Liver (tissue), 9 donors: ENCODE measurements around the gene ZDHHC19. TPM values are rescaled to one million over a fixed set of nuclear protein-coding genes. Genes with fewer than 3 reads are reported as not detected.

Experiments
- DNase-seq: peaks from one replicate; pipeline ENCODE4 v3.0.0-alpha.2; 2017; ENCODE audit warnings: low spot score
- H3K27ac ChIP-seq, 2 donors: one replicate each; pipeline ENCODE4 v1.7.0; 2013; ENCODE audit warnings: inconsistent platforms in 2 of 2, low read length in 2 of 2, control low read depth in 1 of 2, low read depth in 1 of 2, mild to moderate bottlenecking in 1 of 2
- H3K27me3 ChIP-seq, 4 donors: one replicate each; pipeline versions ENCODE4 v1.6.1 to v1.7.0; 2013; ENCODE audit warnings: low read length in 3 of 4, inconsistent platforms in 1 of 4, mild to moderate bottlenecking in 1 of 4, moderate library complexity in 1 of 4; ENCODE audit not compliant: control insufficient read depth in 4 of 4, insufficient read depth in 4 of 4
- H3K36me3 ChIP-seq, 4 donors: one replicate each; pipeline versions ENCODE4 v1.6.1 to v1.7.0; 2013; ENCODE audit warnings: low read length in 3 of 4, mild to moderate bottlenecking in 3 of 4, low read depth in 1 of 4, moderate library complexity in 1 of 4; ENCODE audit not compliant: control insufficient read depth in 4 of 4, insufficient read depth in 3 of 4
- H3K4me1 ChIP-seq, 4 donors: one replicate each; pipeline versions ENCODE4 v1.6.1 to v1.7.0; 2013; ENCODE audit warnings: low read length in 3 of 4, mild to moderate bottlenecking in 3 of 4, moderate library complexity in 1 of 4; ENCODE audit not compliant: control insufficient read depth in 4 of 4, insufficient read depth in 4 of 4
- H3K4me3 ChIP-seq, 3 donors: one replicate each; pipeline versions ENCODE4 v1.6.1 to v1.7.0; 2013; ENCODE audit warnings: low read length in 3 of 3, control low read depth in 1 of 3, low read depth in 1 of 3, mild to moderate bottlenecking in 1 of 3
- H3K9ac ChIP-seq, 2 donors: one replicate each; pipeline ENCODE4 v1.7.0; 2013; ENCODE audit warnings: low read length in 2 of 2, mild to moderate bottlenecking in 2 of 2, moderate library complexity in 2 of 2, control low read depth in 1 of 2, low read depth in 1 of 2
- H3K9me3 ChIP-seq, 4 donors: one replicate each; pipeline versions ENCODE4 v1.6.1 to v1.7.0; 2013; ENCODE audit warnings: low read length in 3 of 4; ENCODE audit not compliant: control insufficient read depth in 4 of 4
- ATF3 ChIP-seq: IDR thresholded peaks from 2 replicates; pipeline ENCODE4 v1.6.1; 2016; ENCODE audit warnings: antibody characterized with exemption
- EGR1 ChIP-seq, 2 donors: IDR thresholded peaks; 2 replicates each; pipeline ENCODE4 v1.6.1; 2016 to 2018; ENCODE audit warnings: antibody characterized with exemption in 2 of 2, low read depth in 2 of 2
- FOXA1 ChIP-seq: IDR thresholded peaks from 2 replicates; pipeline ENCODE4 v1.6.1; 2016; ENCODE audit warnings: antibody characterized with exemption
- GABPA ChIP-seq, 2 donors: IDR thresholded peaks in 1 of 2; conservative IDR thresholded peaks in 1 of 2; 2 replicates each; pipeline ENCODE4 v1.6.1; 2016; ENCODE audit warnings: antibody characterized with exemption in 2 of 2, mild to moderate bottlenecking in 1 of 2, moderate library complexity in 1 of 2
- HNF4A ChIP-seq, 2 donors: conservative IDR thresholded peaks; 2 replicates each; pipeline ENCODE4 v1.6.1; 2016; ENCODE audit warnings: antibody characterized with exemption in 2 of 2, mild to moderate bottlenecking in 2 of 2
- HNF4G ChIP-seq: IDR thresholded peaks from 2 replicates; pipeline ENCODE4 v1.6.1; 2016; ENCODE audit warnings: antibody characterized with exemption
- JUND ChIP-seq, 2 donors: IDR thresholded peaks; 2 replicates each; pipeline ENCODE4 v1.6.1; 2016; ENCODE audit warnings: antibody characterized with exemption in 2 of 2
- NR2F2 ChIP-seq: IDR thresholded peaks from 2 replicates; pipeline ENCODE4 v1.6.1; 2016; ENCODE audit warnings: antibody characterized with exemption
- RAD21 ChIP-seq, 2 donors: IDR thresholded peaks; 2 replicates each; pipeline ENCODE4 v1.6.1; 2016; ENCODE audit warnings: antibody characterized with exemption in 2 of 2, mild to moderate bottlenecking in 2 of 2
- RXRA ChIP-seq, 2 donors: IDR thresholded peaks; 2 replicates each; pipeline ENCODE4 v1.6.1; 2017 to 2018; ENCODE audit warnings: antibody characterized with exemption in 2 of 2, mild to moderate bottlenecking in 1 of 2
- SP1 ChIP-seq: IDR thresholded peaks from 2 replicates; pipeline ENCODE4 v1.6.1; 2018; ENCODE audit warnings: antibody characterized with exemption, mild to moderate bottlenecking
- TAF1 ChIP-seq: conservative IDR thresholded peaks from 2 replicates; pipeline ENCODE4 v1.6.1; 2016; ENCODE audit warnings: antibody characterized with exemption, mild to moderate bottlenecking
- YY1 ChIP-seq: IDR thresholded peaks from 2 replicates; pipeline ENCODE4 v1.6.1; 2016; ENCODE audit warnings: antibody characterized with exemption, mild to moderate bottlenecking
- ZBTB33 ChIP-seq: IDR thresholded peaks from 2 replicates; pipeline ENCODE4 v1.6.1; 2016; ENCODE audit warnings: antibody characterized with exemption
- WGBS: extraction: QIAGEN DNeasy Blood & Tissue Kit; methylation state at CpG from one replicate; pipeline ENCODE4 v1.1.7; 2013; 5-methylcytosine and 5-hydroxymethylcytosine counted together
- polyA plus RNA-seq, 2 donors: library from polyadenylated mRNA; stranded (reverse) in 1 of 2; unstranded in 1 of 2; fragments of 200-250 nt in 1 of 2; fragments of >200 nt in 1 of 2; fragmentation: Nextera tagmentation in 1 of 2; extraction: Ambion mirVana in 1 of 2; gene quantifications; one replicate each; pipeline versions ENCODE4 v1.2.1 to v1.2.3, GENCODE V29; 2013 to 2015
- total RNA-seq, 2 donors: library from RNA; depleted of rRNA; stranded (reverse); fragments of >200 nt; gene quantifications; one replicate each; pipeline ENCODE4 v1.2.3, GENCODE V29; 2014
- TF ChIP-seq, protein P1 (sequence below): IDR thresholded peaks from 2 replicates; pipeline ENCODE4 v1.6.1; 2016; ENCODE audit warnings: antibody characterized with exemption, mild to moderate bottlenecking
- donor health status: healthy.
- donor health status: healthy.
- donor health status: healthy.
- donor health status: healthy.
- donor health status: healthy.

The ZDHHC19 gene
- total and polyA plus RNA-seq, 4 donors: 0.42 to 1.5 (median 0.81) TPM

DNA sequence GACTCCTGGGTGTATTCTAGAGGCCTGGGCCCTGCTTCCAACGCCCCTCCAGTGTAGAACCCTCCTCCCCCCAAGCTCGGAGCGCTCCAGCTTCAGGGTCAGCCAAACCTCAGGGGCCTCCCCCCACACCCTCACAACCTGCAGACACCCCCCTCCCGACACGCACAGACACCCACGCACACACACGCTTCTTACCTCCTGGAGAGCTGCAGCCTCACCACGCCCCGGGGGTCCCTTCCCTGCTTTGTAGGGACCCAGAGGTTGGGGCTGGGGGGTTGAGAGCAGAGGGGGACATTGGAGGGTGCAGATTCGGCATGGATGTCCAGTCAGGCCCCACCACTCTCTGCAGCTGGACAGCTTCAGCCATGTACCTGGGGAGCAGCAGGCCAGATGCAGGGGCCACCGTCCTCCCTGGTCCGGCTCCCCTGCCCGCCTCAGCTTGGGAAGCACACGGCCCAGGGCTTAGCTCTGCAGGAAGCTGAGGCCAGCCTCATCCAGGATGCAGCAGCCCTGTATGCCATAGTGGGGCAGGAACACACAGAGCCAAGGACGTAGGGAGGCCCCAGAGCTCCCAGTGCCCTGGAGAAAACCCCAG, 13.0 kb downstream of the ZDHHC19 start (continued):
- TF ChIP-seq ZBTB33 (no peak), YY1 (no peak), HNF4A (conservative IDR thresholded peaks at IDR 0.05) (no peak), ATF3 (no peak), JUND (IDR thresholded peaks at IDR 0.05) (no peak), GABPA (IDR thresholded peaks at IDR 0.05 in 1 of 2, conservative IDR thresholded peaks at IDR 0.05 in 1 of 2) (no peak), EGR1 (IDR thresholded peaks at IDR 0.05; ENCODE audit: low read depth in 2 of 2) (no peak), HNF4G (no peak), TAF1 (no peak), RXRA (IDR thresholded peaks at IDR 0.05) (no peak), RAD21 (IDR thresholded peaks at IDR 0.05) (no peak)

GRCh38 chr3:196197524-196197923, 13.7 kb downstream of the ZDHHC19 start:
- H3K4me3 ChIP-seq: no peak overlapping the region
- no peaks in the 10 kb centered on the region for H3K36me3 ChIP-seq
- WGBS: 90% methylated on average over 17 of the region's 17 CpGs
- H3K4me1 ChIP-seq: peaks cover 5 to 16% (median 9%) of the 10 kb centered on the region in 4 donors
- H3K9ac ChIP-seq: no peak overlapping the region
- H3K27me3 ChIP-seq: no peaks in the 10 kb centered on the region
- TF ChIP-seq TAF1 (no peak), HNF4G (no peak)
- DNase-seq: no peak
- H3K27ac ChIP-seq: no peak overlapping the region
- no peaks in the 10 kb centered on the region for H3K9me3 ChIP-seq

DNA sequence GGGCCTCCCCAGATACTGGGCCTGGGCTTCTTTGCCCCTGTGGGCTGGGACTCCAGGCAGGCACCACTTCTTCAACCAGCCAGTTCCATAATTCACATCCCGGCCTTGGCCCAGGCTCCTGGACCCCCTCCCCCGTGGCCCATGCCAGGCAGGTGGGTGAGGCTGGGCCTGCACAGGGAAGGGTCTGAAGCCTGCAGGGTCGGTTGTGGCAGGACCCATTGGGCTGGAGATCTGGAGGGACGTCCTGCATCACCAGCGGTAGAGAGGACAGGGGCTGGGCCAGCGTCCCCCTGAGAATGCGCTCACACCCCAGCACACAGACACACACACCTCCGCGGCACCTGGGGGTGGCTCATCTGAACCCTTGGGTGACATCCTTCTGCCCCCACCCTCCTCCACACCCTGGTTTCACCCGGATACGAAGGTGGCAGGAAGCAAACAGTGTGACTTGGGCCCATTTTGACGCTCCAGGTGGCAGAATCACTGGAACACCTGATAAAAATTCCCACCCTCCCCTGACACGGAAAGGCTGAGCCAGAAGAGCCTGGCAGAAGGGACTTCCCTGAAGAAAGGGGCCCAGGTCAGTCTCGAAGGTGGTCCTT, 15.4 kb downstream of the ZDHHC19 start:
- Histone ChIP-seq H3K4me3 (no peak overlapping the region), H3K36me3 (no peaks in the 10 kb centered on the region), H3K27me3 (no peaks in the 10 kb centered on the region), H3K4me1 (peaks cover 5 to 19% (median 10%) of the 10 kb centered on the region in 4 donors), H3K9me3 (no peaks in the 10 kb centered on the region), H3K27ac (no peak overlapping the region), H3K9ac (no peak overlapping the region)
- TF ChIP-seq FOXA1 (no peak), NR2F2 (no peak), YY1 (no peak), HNF4A (conservative IDR thresholded peaks at IDR 0.05) (no peak), TAF1 (no peak), ATF3 (no peak), HNF4G (no peak), RXRA (IDR thresholded peaks at IDR 0.05) (no peak), SP1 (no peak)
- TF ChIP-seq, protein P1, sequence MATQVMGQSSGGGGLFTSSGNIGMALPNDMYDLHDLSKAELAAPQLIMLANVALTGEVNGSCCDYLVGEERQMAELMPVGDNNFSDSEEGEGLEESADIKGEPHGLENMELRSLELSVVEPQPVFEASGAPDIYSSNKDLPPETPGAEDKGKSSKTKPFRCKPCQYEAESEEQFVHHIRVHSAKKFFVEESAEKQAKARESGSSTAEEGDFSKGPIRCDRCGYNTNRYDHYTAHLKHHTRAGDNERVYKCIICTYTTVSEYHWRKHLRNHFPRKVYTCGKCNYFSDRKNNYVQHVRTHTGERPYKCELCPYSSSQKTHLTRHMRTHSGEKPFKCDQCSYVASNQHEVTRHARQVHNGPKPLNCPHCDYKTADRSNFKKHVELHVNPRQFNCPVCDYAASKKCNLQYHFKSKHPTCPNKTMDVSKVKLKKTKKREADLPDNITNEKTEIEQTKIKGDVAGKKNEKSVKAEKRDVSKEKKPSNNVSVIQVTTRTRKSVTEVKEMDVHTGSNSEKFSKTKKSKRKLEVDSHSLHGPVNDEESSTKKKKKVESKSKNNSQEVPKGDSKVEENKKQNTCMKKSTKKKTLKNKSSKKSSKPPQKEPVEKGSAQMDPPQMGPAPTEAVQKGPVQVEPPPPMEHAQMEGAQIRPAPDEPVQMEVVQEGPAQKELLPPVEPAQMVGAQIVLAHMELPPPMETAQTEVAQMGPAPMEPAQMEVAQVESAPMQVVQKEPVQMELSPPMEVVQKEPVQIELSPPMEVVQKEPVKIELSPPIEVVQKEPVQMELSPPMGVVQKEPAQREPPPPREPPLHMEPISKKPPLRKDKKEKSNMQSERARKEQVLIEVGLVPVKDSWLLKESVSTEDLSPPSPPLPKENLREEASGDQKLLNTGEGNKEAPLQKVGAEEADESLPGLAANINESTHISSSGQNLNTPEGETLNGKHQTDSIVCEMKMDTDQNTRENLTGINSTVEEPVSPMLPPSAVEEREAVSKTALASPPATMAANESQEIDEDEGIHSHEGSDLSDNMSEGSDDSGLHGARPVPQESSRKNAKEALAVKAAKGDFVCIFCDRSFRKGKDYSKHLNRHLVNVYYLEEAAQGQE: no peak
- DNase-seq: no peak
- 94% methylated on average over 14 of the region's 14 CpGs for WGBS
